HG02588 (cell line): ENCODE measurements around the gene KCNT2.

ENCODE experiments used
- ATAC-seq: cut with Tn5 transposase; IDR thresholded peaks from one replicate; pipeline ENCODE4 v1.9.1; 2021; ENCODE audit warnings: mild to moderate bottlenecking, moderate library complexity; ENCODE audit not compliant: unreplicated experiment

KCNT2 gene

DNA sequence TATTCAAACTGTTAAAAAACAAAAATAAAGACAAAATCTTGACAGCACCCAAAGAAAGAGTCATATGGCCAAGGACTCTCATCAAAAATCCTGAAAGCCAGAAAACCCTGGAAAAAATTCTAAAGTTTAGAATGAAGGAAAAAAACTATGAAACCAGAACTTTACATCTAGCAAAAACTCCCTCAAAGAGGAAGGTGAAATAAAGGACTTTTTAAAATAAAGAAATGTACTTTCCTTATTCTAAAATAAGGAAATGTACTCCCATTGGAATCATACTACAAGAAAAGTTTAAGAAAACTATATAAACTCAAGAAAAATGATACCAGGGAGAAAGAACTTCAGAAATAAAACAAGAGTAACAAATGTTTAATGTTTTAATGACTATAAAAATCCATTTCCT, 206.3 kb downstream of the KCNT2 start:
- no peak for ATAC-seq

DNA sequence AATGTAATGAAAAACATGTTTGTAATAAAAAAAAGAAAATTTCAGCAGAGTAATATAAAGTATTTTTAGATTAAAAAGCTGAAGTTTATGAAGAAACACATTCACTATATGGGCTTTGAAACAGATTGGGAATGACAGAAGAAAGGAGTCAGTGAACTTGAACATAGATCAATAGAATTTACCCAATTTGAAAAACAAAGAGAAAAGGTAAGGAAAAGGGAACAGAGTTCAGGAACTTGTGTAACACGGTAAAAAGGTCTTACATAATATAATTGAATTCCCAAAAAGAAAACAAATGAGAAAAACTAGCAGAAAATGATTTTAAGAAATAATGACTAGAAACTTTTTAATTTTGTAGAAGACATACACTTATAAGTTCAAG, 206.8 kb downstream of the KCNT2 start:
- no peak for ATAC-seq

DNA sequence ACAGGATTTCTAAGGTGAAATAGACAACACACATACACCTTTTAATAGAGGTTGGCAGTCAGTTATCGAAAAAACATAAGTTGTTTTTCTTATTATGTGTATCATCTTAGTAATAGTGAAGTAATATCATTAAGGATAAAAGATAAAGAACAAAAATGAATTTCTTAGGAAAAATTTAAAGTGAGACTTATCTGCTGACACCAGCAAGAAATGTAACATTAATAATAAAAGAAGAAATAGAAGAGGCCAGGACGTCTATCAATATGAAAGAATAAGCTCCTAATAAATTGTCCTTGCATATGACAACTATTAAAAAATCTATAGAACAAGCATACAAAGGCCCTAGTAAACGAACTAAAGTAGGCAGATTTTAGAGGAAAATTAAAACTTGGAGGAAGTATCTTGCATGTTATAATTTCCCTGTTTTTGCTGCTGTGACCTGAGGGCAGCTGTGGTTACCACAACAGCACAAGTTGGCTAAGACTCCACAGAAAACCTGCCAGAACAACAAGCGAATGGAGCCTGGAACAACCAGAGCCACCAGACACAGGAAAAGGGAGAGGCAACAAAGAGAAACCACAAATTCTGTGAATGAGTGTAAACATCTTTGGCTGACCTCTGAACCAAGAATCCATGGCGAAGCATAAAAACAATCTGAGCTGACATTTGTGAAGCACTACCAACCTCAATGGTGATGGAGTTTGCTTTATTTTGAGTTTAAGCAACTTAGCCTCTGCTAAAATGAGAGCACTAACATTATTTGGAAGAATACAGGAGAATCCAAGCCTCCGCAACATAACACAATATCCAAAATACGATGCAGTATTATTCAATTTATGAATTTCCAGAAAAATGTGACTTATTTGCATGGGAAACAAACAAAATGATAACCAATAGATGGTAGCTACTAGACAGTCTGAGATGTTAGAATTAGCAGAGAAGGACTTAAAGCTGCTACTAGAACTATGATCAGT, 207.5 kb downstream of the KCNT2 start:
- ATAC-seq, result no peak

DNA sequence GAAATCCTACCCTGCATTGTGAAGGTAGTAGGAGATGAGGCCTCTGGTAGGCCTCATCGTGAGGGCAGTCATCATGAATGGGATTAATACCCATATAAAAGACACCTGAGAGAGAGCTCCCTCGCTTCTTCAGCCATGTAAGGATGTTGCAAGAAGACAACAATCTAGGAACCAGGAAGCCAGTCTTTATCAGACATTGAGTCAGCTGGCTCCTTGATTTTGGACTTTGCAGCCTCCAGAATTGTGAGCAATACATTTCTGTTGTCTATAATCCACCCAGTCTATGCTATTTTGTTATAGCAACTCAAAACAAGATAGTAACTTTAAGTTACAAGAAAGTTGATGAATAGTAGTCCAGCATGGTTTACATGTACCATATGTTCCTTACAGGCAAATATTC, 208.5 kb downstream of the KCNT2 start:
- no peak for ATAC-seq

DNA sequence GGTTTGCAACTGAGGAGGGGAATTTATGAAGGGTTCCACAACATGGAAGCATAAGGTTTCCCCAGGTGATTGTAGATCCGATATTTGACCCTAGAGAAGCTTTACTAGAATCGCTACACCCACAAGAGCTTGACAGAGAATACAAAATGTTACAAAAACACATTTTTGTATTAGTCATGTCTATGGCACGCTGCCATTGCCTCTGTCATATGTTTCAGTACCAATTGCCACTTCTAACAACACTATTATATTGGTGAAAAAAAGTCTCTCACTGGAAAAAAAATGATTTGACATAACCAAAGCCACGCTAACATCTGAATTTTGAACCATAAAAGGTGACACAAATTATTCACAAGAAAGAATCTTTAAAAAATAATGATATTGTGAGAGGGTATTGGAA, 214.5 kb downstream of the KCNT2 start:
- no peak for ATAC-seq

DNA sequence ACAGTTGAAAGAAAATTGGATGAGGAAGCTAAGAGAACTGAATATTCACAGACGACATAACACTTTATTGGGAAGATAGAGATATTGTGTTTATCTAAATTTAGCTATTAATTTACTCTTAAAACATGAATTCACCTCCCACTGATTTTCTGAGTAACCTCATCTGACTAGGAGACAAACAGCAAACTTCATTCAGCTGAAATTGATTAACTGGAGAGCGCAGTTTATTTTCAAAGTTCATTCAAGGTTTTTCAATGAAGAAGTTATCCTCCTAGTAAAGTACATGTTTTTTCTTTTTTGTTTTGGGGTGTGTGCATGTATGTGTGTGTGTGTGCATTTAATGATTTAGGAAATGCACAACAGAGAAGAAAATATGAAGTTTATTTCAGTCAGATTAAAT, 215.0 kb downstream of the KCNT2 start:
- ATAC-seq, result no peak

DNA sequence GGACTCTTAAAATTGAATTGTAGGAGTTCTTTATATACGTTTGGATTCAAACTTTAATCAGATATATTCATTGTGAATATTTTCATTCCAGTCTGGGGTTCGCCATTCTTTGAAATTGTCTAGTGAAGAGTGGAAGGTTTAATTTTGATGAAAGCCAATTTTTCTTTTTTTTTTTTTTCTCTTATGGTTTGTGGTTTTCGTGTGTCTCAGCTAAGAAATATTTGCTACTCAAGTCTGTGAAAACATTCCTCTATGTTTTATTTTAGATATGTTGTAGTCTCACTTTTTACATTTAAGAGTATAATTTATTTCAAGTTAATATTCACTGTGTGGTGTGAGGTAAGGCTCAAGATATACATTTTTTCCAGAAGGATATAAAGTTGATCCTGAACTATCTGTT, 220.5 kb downstream of the KCNT2 start:
- no peak for ATAC-seq

DNA sequence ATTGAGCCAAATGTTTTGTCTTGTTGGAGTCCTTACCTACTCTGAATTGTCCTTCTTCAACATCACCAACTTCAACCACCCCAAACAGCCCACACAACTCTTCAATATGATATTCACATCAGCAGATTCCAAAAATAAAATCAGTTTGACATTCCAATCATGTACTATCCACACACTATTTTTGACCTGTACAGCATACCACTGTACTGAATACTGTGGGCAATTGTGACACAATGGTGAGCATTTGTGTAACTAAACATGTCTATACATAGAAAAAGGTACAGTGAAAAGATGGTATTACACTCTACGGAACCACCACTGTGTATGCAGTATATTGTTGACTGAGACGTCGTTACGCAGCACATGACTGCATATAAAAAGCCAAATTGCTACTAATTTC, 223.1 kb downstream of the KCNT2 start:
- ATAC-seq, result no peak

DNA sequence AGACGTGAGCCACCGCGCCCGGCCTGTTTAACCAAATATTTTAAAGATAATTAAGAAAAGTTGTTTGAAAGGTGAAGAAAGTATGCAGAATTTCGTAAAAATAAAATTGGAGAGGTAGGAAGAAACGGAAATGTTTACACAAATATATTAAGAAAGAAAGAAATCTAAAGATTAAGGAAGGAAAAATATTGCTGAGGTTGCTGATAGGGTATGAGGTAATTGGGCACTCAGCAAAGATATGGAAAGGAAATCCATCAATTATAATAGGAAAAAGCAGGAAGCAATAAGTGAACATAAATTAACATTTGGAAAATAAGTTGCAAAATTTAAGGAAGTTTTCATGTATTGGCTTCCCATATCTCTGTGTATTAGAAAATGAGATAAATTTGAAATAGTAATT, 225.9 kb downstream of the KCNT2 start:
- no peak for ATAC-seq

DNA sequence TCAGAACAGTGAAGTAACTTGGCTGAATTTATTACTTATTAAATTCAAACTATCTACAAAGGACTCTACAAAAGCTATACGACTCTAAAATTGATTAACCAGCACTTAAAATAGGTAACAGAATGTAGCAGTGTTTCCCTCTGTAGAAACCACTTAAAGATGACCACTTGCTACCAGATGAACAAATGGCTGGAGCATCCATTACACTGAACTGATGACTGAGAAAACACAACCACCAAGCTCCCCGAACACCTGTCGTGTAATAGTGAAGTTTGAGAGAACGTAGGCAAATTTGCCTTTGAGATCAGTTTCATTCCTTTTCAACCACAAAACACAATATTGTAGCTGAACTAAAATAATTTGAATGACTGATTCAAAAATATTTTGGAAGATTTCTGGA, 226.7 kb downstream of the KCNT2 start:
- no peak for ATAC-seq

DNA sequence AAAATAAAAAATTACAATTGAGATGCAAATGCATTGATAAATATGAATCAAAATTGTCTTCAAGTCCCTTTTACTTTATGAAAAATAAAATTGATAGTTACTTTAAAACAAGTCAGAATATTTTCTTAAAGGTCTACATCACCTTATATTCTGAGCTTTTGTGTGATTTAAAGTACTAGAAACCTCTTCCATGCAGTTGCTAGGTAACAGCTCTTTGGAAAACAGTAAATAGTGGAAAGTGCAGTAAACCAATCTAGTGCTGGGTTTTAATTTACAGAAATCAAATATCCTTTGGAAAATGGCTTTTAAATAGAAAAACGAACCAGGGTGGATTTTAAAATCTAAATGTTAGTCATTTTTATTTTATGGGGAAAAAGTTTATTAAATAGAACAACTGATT, 227.9 kb downstream of the KCNT2 start:
- no peak for ATAC-seq

DNA sequence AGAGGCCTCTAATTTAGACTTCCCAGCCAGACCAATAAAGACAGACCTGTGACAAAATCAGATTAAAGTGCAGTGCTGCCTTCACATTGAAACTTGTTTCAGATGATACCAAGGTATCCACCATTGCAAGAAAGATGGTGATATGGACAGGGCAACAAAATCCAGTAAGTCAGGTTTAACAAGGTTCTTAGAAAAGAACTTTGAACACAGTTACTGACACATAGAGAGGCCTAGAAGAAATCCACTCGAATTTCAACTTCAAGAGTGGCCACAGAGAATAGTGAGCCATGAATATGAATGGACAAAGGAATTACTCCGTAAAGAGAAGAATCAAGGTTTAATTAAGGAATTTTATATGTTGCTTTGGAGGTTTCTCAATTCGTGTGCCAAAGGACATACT, 230.4 kb downstream of the KCNT2 start:
- no peak for ATAC-seq

DNA sequence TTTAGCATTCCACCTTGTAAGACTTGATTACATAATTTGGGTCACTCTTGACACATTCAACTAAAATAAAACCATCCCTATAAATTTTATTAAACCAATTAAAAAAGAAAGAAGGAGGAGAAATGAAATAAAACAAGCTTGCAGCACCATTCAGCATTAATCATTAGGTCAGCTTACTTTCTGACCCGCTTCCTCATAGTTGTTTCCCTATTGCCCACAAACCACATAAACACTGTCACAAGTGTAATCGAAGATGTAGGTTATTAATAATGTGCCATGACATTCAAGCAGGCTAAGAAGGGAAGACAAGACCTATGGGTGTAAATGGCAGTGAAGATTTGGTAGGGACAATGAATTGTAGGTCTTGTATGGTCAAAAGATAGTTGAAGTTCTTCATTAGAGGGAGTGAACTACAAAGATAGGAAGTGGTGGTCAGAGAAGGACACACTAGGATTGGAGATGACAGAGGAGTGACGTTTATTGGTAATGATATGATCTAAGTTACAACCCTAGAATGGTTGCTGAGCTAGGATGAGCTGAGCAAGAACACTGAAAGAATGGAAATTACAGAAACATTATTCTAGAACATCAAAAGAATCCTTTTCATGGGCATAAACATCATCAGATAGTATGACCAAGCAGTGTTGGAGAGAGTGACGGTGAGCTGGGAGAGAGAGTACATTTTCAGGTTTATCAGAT, 231.5 kb downstream of the KCNT2 start:
- no peak for ATAC-seq

DNA sequence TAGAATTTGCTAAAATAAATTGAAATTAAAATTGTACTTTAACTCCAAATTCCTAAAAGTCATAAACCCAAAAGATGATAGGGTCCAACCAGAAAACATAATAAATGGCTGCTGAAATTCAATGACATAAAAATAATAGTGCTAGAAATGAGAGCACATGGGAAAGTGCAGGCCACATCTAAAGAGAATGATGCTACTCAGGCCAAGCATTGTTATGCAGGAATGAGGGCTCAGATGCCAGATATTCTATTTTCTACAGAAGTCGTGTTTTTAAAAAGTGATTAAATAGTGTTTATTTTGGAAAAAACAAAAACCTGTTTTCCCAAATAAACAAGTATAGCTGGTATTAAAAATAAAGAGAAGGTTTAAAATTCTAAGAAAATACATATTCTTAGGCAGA, 234.4 kb downstream of the KCNT2 start:
- ATAC-seq, result no peak

DNA sequence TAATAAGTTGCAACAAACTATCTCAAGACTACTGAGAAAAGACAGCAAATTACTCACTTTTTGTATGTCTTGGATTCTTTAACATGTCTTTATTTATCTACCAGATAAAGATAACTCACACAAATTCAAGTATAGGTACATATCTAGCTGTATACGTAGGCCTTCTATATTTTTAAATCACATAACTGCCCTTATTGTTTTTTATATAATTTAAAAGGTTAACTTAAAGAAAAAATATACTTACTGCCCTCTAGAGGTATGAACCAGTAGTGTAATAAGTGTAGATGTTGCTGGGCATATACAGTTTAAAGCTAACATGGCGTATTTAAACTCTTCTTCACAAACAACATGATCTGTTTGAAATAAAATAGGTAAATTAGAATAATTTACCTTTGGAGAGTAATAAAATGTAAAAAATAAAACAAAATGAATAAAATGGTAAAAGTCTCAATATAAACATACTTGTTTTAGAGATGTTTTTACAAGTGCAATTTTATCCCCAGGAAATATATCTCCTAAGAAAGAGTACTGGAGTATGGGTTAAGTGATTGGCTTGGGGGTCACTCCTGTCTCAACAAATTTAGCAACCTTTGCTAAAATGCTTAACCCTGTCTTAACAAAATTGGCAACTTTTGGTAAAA, 235.2 kb downstream of the KCNT2 start:
- peak; percentile 75 for ATAC-seq

DNA sequence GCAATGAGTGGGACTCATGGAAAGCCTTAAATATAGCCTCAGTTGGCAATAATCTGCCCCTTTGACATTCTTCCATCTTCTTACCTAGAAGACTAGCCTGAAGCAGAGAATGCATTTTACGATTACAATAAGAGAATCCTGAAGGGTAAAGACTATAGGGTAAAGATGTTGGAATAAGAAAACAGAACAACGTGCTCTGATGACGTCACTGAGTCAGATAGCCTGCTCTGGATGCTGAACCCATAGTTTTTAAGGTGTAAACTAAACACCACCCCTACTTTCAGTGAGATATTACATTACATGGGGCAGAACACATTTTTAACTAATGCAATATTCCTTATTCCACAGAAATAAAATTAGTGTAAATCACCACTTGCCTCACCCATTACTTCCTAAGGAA, 240.4 kb downstream of the KCNT2 start:
- ATAC-seq, result no peak

DNA sequence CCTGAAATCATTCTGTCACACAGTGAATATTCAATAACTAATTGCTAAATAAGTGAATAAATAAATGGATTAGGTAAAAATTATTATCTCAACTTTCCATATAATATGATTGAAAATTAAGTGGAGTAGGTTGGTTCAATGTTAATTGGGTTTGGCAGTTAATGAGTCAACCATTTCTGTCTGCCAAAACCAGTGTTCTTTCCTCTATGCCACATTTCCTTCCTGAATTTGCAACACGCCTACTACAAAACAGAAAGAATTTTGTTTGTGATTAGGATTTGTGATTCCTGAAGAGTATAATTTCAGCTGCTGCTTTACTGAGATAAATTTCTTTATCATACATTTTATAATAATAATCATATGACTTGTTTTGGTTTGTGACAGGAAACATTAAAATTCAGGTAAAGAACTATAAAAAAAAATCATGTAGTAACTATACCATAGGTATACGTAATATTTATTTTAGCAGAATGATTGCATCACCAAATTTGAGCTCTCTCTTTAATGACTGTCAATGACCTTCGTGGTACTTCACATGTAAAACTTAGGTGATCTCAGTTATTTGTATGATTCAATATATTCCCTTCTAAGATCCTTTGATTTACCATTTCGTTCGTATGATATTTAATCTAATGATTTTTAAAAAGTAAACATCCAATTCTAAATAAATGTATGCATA, 241.3 kb downstream of the KCNT2 start:
- ATAC-seq, result no peak

DNA sequence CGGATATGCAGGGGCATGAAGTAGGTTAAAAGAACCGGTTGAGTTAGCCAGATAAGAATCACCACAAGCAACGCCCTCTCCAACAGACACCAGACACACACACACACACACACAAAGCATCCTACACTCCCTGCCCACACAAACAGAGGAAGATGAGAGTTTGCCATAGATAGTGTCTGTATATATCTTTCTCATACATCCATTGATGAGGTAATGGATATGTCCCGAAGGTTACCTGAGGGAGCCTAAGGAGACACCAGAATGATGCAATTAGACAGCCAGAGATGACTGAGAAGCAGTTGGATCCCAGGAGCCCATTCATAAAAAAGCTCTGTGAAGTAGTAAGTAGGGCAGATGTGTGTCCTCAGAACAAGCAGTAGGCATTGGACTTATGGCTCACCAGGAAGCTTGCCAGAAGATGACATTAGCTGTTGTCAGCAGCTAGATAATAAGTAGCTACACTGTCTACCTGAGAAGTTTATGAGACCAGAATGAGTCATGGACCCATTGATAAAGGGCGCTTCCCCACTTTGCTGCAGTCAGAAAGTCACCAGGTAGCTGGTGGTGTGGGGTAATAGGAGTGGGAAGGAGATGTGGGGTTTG, 247.0 kb downstream of the KCNT2 start:
- no peak for ATAC-seq

DNA sequence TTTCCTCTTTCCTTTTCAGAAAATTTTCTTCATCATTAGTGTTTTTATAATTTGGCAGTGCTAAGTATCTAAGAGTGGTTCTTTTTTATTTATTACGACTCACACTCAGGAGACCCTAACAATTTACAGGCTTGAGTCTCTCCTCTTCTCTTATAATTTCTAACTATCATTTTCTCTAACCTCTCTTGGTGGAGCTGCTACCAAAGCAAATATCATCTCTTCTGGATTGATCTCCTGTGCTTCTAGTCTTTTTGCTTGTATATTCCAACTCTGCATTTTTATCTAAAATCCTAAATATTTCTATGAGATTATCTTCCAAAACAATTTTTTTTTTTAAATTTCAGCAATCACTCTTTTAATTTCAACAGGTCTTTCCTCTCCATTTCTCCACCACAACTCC, 250.3 kb downstream of the KCNT2 start:
- ATAC-seq, result no peak

DNA sequence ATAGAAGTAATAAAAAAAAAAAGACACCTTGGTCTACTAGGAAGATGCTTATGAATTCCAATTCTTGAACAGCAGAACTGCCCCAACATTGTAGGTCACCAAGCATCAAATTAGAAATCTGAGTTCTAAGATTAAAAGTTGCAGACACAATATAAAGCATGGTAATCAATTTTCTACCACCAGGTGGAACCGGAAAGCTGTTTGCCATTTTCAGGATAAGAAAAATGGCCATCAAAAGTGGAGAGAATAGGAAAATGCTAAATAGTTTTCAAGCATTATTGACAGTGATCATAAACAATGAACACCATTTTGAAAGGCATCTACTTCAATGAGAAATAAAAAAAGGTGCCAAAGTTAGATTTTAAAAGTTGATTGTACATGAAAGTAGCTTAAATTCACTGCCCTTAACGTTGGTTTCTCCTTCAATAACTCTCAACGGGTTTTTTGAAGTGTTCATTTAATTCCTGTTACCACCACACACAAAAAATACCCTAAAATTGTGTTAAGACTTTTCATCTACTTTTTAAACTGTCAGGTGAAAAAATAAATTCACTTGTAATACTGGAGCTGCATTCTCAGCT, 252.9 kb downstream of the KCNT2 start:
- no peak for ATAC-seq

DNA sequence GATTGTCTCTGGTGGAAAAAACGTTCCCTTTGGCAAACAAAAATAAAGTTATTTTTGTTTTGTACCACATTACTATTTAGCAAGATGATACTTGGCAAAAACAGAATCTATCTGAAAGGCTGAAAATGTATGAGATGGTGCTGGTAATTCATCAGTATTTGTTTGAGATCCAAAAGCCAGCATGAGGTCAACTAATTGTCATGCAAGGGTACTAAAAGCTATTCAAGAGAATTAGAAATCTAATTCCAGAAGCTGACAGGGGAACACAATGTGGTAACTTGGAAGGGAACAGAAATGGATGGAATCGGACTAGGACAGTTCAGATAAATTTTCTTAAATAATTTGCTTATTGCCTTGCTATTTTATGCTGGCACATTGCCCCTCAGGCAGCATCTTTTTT, 263.8 kb downstream of the KCNT2 start:
- ATAC-seq, result no peak
